Nephron (organoid): ENCODE data around the gene SORT1.

Source experiments
- H3K27ac Mint-ChIP-seq, 3 experiments: 2 replicates each; pipeline ENCODE4 v1.8.0; 2020; ENCODE audit warnings: mixed read lengths in 3 of 3, mild to moderate bottlenecking in 2 of 3, moderate library complexity in 1 of 3
- H3K27me3 Mint-ChIP-seq: 2 replicates; pipeline ENCODE4 v1.8.0; 2021; ENCODE audit warnings: low read depth, mild to moderate bottlenecking, moderate library complexity, mixed read lengths
- H3K36me3 Mint-ChIP-seq: 2 replicates; pipeline ENCODE4 v1.8.0; 2020; ENCODE audit warnings: low read depth, mixed read lengths
- H3K4me1 Mint-ChIP-seq: 2 replicates; pipeline ENCODE4 v1.8.0; 2020; ENCODE audit warnings: mixed read lengths
- H3K4me3 Mint-ChIP-seq, 3 experiments: 2 replicates each; pipeline ENCODE4 v1.8.0; 2020; ENCODE audit warnings: mild to moderate bottlenecking in 3 of 3, mixed read lengths in 3 of 3, moderate library complexity in 2 of 3
- H3K9me3 Mint-ChIP-seq: 2 replicates; pipeline ENCODE4 v1.8.0; 2020; ENCODE audit warnings: mixed read lengths
- TF ChIP-seq, protein P1 (sequence below), 3 experiments: fragments of 200-600 bp; sonication (generic); IDR thresholded peaks; one replicate each; pipeline ENCODE4 v1.5.0; 2021; ENCODE audit warnings: antibody characterized with exemption in 3 of 3; ENCODE audit not compliant: unreplicated experiment in 3 of 3

The SORT1 gene

DNA sequence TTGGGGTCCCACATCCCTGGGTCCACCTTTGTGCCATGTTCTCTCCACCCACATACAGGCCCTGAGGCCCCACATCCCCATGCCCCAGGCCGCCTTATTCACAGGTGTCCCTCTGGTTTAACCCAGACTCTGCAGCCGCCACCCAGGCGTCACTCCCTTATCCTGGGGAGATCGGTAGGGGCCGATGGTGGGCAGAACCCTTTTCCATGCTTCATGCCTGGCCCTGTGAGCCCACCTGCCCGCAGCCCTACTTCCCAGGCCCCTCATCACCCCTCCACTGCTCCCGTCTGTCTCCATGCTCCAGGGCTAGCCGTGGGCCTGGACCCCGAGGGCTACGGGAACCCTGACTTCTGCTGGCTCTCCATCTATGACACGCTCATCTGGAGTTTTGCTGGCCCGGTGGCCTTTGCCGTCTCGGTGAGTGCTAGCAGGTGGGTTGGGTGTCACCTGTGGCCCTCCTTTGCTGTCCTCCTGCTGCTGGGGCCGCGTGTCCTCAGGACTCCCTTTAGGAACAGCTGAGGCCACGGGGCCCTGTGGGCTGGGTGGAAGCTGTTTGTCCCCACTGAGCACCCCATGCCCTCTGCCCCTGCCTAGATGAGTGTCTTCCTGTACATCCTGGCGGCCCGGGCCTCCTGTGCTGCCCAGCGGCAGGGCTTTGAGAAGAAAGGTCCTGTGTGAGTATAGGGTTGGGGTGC lies 126.9 kb downstream of the SORT1 start:
- Mint-ChIP-seq H3K9me3 (no peaks in the 10 kb centered on the region), H3K27me3 (peaks cover 13% of the 10 kb centered on the region), H3K36me3 (peaks cover 24% of the 10 kb centered on the region), H3K27ac (no peak overlapping the region), H3K4me3 (no peak overlapping the region), H3K4me1 (peaks cover 29% of the 10 kb centered on the region)
- TF ChIP-seq, protein P1, sequence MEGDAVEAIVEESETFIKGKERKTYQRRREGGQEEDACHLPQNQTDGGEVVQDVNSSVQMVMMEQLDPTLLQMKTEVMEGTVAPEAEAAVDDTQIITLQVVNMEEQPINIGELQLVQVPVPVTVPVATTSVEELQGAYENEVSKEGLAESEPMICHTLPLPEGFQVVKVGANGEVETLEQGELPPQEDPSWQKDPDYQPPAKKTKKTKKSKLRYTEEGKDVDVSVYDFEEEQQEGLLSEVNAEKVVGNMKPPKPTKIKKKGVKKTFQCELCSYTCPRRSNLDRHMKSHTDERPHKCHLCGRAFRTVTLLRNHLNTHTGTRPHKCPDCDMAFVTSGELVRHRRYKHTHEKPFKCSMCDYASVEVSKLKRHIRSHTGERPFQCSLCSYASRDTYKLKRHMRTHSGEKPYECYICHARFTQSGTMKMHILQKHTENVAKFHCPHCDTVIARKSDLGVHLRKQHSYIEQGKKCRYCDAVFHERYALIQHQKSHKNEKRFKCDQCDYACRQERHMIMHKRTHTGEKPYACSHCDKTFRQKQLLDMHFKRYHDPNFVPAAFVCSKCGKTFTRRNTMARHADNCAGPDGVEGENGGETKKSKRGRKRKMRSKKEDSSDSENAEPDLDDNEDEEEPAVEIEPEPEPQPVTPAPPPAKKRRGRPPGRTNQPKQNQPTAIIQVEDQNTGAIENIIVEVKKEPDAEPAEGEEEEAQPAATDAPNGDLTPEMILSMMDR (IDR thresholded peaks at IDR 0.05; ENCODE audit: unreplicated experiment in 3 of 3): no peak

- TF ChIP-seq, protein P1 (IDR thresholded peaks at IDR 0.05; ENCODE audit: unreplicated experiment in 3 of 3): no peak
- Mint-ChIP-seq H3K36me3 (peaks cover 24% of the 10 kb centered on the region), H3K9me3 (no peaks in the 10 kb centered on the region), H3K27me3 (peaks cover 8% of the 10 kb centered on the region), H3K4me1 (peaks cover 23% of the 10 kb centered on the region), H3K27ac (no peak overlapping the region), H3K4me3 (no peak overlapping the region)
Measured at GRCh38 chr1:109269981-109270622, 127.6 kb downstream of the SORT1 start.

DNA sequence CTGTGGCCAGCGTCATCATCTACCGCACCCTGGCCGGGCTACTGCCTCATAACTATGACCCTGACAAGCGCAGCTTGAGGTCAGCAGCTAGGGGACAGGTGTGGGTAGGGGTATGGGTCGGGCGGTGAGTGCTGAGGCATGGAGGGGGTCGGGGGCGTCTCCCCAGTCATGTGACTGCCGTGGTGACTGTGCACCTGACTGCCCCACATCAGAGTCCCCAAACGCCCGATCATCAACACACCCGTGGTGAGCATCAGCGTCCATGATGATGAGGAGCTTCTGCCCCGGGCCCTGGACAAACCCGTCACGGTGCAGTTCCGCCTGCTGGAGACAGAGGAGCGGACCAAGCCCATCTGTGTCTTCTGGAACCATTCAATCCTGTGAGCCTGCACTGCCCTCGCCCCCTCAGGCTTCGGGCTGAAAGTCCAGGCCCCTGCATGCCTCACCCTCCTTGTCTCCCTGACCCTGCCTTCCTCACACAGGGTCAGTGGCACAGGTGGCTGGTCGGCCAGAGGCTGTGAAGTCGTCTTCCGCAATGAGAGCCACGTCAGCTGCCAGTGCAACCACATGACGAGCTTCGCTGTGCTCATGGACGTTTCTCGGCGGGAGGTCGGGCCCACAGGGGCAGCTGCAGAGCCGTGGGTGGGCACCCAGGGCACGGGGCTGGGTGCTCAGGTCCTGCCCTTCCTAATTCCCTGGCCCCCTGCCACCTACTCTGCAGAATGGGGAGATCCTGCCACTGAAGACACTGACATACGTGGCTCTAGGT lies 128.3 kb downstream of the SORT1 start:
- no peaks in the 10 kb centered on the region for H3K9me3 Mint-ChIP-seq
- peaks cover 7% of the 10 kb centered on the region for H3K27me3 Mint-ChIP-seq
- no peak overlapping the region for H3K4me3 Mint-ChIP-seq
- TF ChIP-seq, protein P1 (IDR thresholded peaks at IDR 0.05; ENCODE audit: unreplicated experiment in 3 of 3): no peak
- H3K4me1 Mint-ChIP-seq: peaks cover 17% of the 10 kb centered on the region
- H3K27ac Mint-ChIP-seq: no peak overlapping the region
- peaks cover 24% of the 10 kb centered on the region for H3K36me3 Mint-ChIP-seq

DNA sequence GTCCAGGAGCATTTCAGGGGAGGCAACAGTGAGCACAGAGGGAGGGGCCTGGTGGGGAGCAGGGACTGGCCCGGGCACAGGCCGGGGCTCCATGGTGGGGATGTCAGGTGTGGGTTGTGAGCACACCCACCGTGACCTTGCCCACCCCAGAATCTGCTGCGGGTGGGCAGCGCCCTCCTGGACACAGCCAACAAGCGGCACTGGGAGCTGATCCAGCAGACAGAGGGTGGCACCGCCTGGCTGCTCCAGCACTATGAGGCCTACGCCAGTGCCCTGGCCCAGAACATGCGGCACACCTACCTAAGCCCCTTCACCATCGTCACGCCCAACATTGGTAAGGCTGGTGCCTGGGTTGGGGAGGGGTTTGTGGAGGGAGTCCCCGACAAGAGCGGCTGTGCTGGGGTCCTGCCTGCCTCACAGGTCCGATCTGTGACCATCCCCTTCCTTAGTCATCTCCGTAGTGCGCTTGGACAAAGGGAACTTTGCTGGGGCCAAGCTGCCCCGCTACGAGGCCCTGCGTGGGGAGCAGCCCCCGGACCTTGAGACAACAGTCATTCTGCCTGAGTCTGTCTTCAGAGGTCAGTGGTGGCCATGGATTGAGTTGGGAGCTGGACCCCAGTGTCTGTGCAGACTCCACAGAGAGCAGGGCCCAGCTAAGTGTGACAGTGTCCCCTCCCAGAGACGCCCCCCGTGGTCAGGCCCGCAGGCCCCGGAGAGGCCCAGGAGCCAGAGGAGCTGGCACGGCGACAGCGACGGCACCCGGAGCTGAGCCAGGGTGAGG lies 129.1 kb downstream of the SORT1 start:
- Mint-ChIP-seq H3K4me1 (peaks cover 9% of the 10 kb centered on the region), H3K36me3 (peaks cover 23% of the 10 kb centered on the region), H3K27me3 (peaks cover 4% of the 10 kb centered on the region), H3K9me3 (no peaks in the 10 kb centered on the region), H3K27ac (no peak overlapping the region), H3K4me3 (no peak overlapping the region)
- TF ChIP-seq, protein P1 (IDR thresholded peaks at IDR 0.05; ENCODE audit: unreplicated experiment in 3 of 3): no peak

GRCh38 chr1:109267743-109268300 lies 129.9 kb downstream of the SORT1 start:
- Mint-ChIP-seq H3K27me3 (peaks cover 4% of the 10 kb centered on the region), H3K36me3 (peaks cover 25% of the 10 kb centered on the region), H3K27ac (no peak overlapping the region), H3K9me3 (no peaks in the 10 kb centered on the region), H3K4me1 (peaks cover 9% of the 10 kb centered on the region), H3K4me3 (no peak overlapping the region)
- TF ChIP-seq, protein P1 (IDR thresholded peaks at IDR 0.05; ENCODE audit: unreplicated experiment in 3 of 3): no peak
